CD4-positive, CD25-positive, alpha-beta regulatory T cell (primary cell): Measurements from ENCODE around the gene KMT2E. TPM values are rescaled to one million over a fixed set of nuclear protein-coding genes. Genes with fewer than 3 reads are reported as not detected.

Experiments used
- ATAC-seq, 2 donors: fragments of 150-1000 bp; cut with Tn5 transposase; one replicate each; pipeline ENCODE4 v1.10.0; 2021; ENCODE audit warnings: low read depth in 2 of 2, moderate number of reproducible peaks in 2 of 2, moderate library complexity in 1 of 2
- DNase-seq, 3 donors: peaks; one replicate each; pipeline versions ENCODE4 v3.0.0 to v3.0.0-alpha.2; 2012 to 2022; ENCODE audit warnings: mixed read lengths in 1 of 3
- H3K27ac ChIP-seq: one replicate; pipeline ENCODE4 v1.7.0; 2013; ENCODE audit warnings: mild to moderate bottlenecking, low read length; ENCODE audit not compliant: insufficient read depth, poor library complexity, severe bottlenecking
- H3K27me3 ChIP-seq: one replicate; pipeline ENCODE4 v1.7.0; 2013; ENCODE audit warnings: low read length; ENCODE audit not compliant: control insufficient read depth, insufficient read depth
- H3K36me3 ChIP-seq: one replicate; pipeline ENCODE4 v1.7.0; 2013; ENCODE audit warnings: mild to moderate bottlenecking, low read length, moderate library complexity; ENCODE audit not compliant: control insufficient read depth, insufficient read depth
- H3K4me1 ChIP-seq: 2 replicates; pipeline ENCODE4 v1.7.0; 2013; ENCODE audit warnings: mild to moderate bottlenecking, low read length; ENCODE audit not compliant: insufficient read depth, control insufficient read depth, poor library complexity, severe bottlenecking
- H3K4me3 ChIP-seq: one replicate; pipeline ENCODE4 v1.7.0; 2013; ENCODE audit warnings: low read depth, mild to moderate bottlenecking, low read length, moderate library complexity
- H3K9me3 ChIP-seq, 2 experiments: 1 replicate in 1 of 2; 2 replicates in 1 of 2; pipeline ENCODE4 v1.7.0; 2013; ENCODE audit warnings: low read length in 2 of 2, mild to moderate bottlenecking in 1 of 2, moderate library complexity in 1 of 2; ENCODE audit not compliant: control insufficient read depth in 2 of 2
- H3K27ac Mint-ChIP-seq, 3 donors: one replicate each; pipeline ENCODE4 v1.8.0; 2020 to 2022; ENCODE audit warnings: mild to moderate bottlenecking in 3 of 3, mixed read lengths in 3 of 3, moderate library complexity in 2 of 3
- H3K27me3 Mint-ChIP-seq: one replicate; pipeline ENCODE4 v1.8.0; 2022; ENCODE audit warnings: mild to moderate bottlenecking, mixed read lengths
- H3K36me3 Mint-ChIP-seq: one replicate; pipeline ENCODE4 v1.8.0; 2020; ENCODE audit warnings: mixed read lengths
- H3K4me1 Mint-ChIP-seq, 4 donors: one replicate each; pipeline ENCODE4 v1.8.0; 2020 to 2022; ENCODE audit warnings: mixed read lengths in 4 of 4, mild to moderate bottlenecking in 1 of 4
- H3K4me3 Mint-ChIP-seq, 4 donors: one replicate each; pipeline ENCODE4 v1.8.0; 2020 to 2022; ENCODE audit warnings: mild to moderate bottlenecking in 4 of 4, mixed read lengths in 4 of 4, moderate library complexity in 3 of 4
- H3K9me3 Mint-ChIP-seq, 7 donors: one replicate each; pipeline ENCODE4 v1.8.0; 2020 to 2022; ENCODE audit warnings: mixed read lengths in 7 of 7, mild to moderate bottlenecking in 3 of 7, moderate library complexity in 2 of 7
- polyA plus RNA-seq, 4 donors: library from polyadenylated mRNA; unstranded; fragments of 300-500 nt; fragmentation: Illumina TruSeq; gene quantifications; one replicate each; pipeline ENCODE4 v1.2.3, GENCODE V29; 2021
- total RNA-seq: library from RNA; stranded (reverse); gene quantifications from one replicate; pipeline ENCODE4 v1.2.3, GENCODE V29; 2022

Gene KMT2E
- total and polyA plus RNA-seq, 5 donors from 2014 or later, result 146 to 360 (median 186) TPM

GRCh38 chr7:105133986-105134655 is 120.1 kb downstream of the KMT2E start:
- H3K4me1 Mint-ChIP-seq, result peaks cover 26 to 49% (median 27%) of the 10 kb centered on the region in 4 donors
- no peak for DNase-seq
- no peak overlapping the region for H3K4me3 Mint-ChIP-seq
- Histone ChIP-seq H3K4me1 (peaks cover 11% of the 10 kb centered on the region), H3K36me3 (peaks cover 70% of the 10 kb centered on the region), H3K27ac (no peak overlapping the region), H3K4me3 (no peak overlapping the region), H3K9me3 (no peaks in the 10 kb centered on the region), H3K27me3 (no peaks in the 10 kb centered on the region)
- H3K36me3 Mint-ChIP-seq, result peaks cover 37% of the 10 kb centered on the region
- H3K27me3 Mint-ChIP-seq, result no peaks in the 10 kb centered on the region
- ATAC-seq, result no peak
- no peaks in the 10 kb centered on the region for H3K9me3 Mint-ChIP-seq
- peak overlapping the region in 2 of 3 donors; percentile 44 to 62 for H3K27ac Mint-ChIP-seq

GRCh38 chr7:105136221-105136620 is 122.2 kb downstream of the KMT2E start:
- no peak overlapping the region for H3K27ac Mint-ChIP-seq
- Histone ChIP-seq H3K4me1 (peaks cover 8% of the 10 kb centered on the region), H3K27me3 (no peaks in the 10 kb centered on the region), H3K4me3 (no peak overlapping the region), H3K36me3 (peaks cover 71% of the 10 kb centered on the region), H3K9me3 (no peaks in the 10 kb centered on the region), H3K27ac (no peak overlapping the region)
- peaks cover 42% of the 10 kb centered on the region for H3K36me3 Mint-ChIP-seq
- DNase-seq, result no peak
- H3K4me1 Mint-ChIP-seq, result peaks cover 19 to 45% (median 27%) of the 10 kb centered on the region in 4 donors
- no peaks in the 10 kb centered on the region for H3K27me3 Mint-ChIP-seq
- no peak for ATAC-seq
- no peaks in the 10 kb centered on the region for H3K9me3 Mint-ChIP-seq
- no peak overlapping the region for H3K4me3 Mint-ChIP-seq

DNA sequence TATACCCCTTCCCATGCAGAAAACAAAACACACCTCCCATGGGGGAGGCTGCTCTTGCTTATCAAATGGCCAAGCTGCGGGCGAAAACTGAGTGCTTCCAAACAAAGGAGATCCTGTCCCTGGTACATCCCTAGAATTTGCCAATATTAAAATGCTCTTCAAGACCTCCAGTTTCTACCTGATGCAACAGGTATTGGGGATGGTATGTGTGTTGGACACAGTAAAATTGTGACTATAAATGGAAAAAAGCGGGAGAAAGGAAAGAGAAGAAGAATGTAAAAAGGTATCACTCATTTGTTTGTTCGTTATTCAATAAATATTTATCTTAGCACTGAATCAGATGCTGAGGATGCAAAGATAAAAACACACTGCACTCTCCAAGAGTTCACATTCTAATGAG is 123.9 kb downstream of the KMT2E start:
- Histone ChIP-seq H3K27me3 (no peaks in the 10 kb centered on the region), H3K27ac (no peak overlapping the region), H3K9me3 (no peaks in the 10 kb centered on the region), H3K4me3 (no peak overlapping the region), H3K36me3 (peaks cover 74% of the 10 kb centered on the region), H3K4me1 (no peaks in the 10 kb centered on the region)
- Mint-ChIP-seq H3K4me1 (peaks cover 11 to 36% (median 27%) of the 10 kb centered on the region in 4 donors), H3K4me3 (no peak overlapping the region), H3K9me3 (no peaks in the 10 kb centered on the region), H3K27me3 (no peaks in the 10 kb centered on the region), H3K27ac (peak overlapping the region; percentile 0 to 53 (median 27)), H3K36me3 (peaks cover 54% of the 10 kb centered on the region)
- DNase-seq, result no peak
- ATAC-seq, result no peak

DNA sequence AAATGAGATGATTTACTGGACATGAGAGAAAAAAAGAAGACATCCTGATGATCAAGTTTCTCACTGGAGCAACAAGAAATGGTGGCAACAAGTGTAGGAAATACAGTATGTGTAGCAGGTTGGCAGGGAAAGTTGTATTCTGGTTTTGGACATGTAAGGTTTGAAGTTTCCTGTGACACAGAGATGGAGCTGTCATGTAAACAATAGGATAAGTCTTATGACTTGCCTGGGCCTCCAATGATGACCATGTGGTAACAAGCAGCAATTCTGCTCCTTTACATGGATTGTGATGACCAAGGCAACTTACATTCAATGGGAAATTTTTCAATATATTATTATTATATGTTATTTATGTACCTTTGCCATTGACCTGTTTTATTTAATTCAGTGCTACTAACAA is 125.4 kb downstream of the KMT2E start:
- Mint-ChIP-seq H3K4me3 (no peak overlapping the region), H3K27me3 (no peaks in the 10 kb centered on the region), H3K4me1 (peaks cover 7 to 33% (median 24%) of the 10 kb centered on the region in 4 donors), H3K27ac (peak overlapping the region in 2 of 3 donors; percentile 23 to 52), H3K9me3 (no peaks in the 10 kb centered on the region), H3K36me3 (peaks cover 51% of the 10 kb centered on the region)
- Histone ChIP-seq H3K36me3 (peaks cover 78% of the 10 kb centered on the region), H3K4me3 (no peak overlapping the region), H3K27me3 (no peaks in the 10 kb centered on the region), H3K9me3 (no peaks in the 10 kb centered on the region), H3K27ac (no peak overlapping the region), H3K4me1 (no peaks in the 10 kb centered on the region)
- DNase-seq, result no peak
- no peak for ATAC-seq

DNA sequence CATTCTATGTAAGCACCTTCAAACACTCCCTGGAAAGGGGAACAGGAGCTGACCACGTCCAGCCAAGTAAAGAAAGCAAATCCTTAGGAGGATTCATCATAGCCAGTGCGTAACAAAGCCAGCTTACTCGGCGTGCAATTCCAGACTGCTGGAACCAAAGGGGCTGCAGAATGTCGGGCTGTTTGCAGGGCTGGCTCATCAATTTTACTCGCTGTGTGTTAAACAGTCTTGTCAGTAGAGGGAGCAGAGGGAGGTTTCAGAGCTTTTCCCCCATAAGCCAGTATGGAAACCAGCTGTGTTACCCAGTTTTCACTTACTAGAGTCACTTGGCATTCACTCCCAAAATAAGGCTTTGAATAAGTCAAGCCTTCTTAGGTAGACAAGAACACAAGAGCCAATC is 127.1 kb downstream of the KMT2E start:
- peaks cover 7 to 30% (median 21%) of the 10 kb centered on the region in 4 donors for H3K4me1 Mint-ChIP-seq

DNA sequence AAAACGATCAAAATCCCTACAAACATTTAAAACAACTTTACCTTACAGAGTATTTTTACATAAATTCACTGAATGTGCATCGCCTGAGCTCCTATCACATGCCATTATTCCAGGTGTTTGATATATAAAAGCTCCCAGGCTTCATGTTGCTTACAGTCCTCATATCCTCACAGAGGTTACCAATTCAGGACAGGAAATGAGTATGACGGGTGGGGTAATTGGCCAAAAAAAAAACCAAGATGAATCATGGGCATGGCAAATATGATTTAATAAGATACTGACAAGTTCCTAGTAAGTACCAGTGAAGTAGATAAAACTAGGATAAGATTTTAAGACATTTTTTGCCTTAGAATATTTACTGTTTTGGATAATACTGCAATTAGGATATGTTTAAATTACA is 135.8 kb downstream of the KMT2E start:
- Histone ChIP-seq H3K9me3 (no peaks in the 10 kb centered on the region), H3K27ac (no peak overlapping the region), H3K4me3 (no peak overlapping the region), H3K27me3 (no peaks in the 10 kb centered on the region), H3K4me1 (no peaks in the 10 kb centered on the region), H3K36me3 (peaks cover 18% of the 10 kb centered on the region)
- Mint-ChIP-seq H3K9me3 (no peaks in the 10 kb centered on the region), H3K27me3 (no peaks in the 10 kb centered on the region), H3K4me1 (peaks cover 10 to 27% (median 21%) of the 10 kb centered on the region in 4 donors), H3K27ac (peak overlapping the region in 2 of 3 donors; percentile 4 to 17), H3K36me3 (peaks cover 24% of the 10 kb centered on the region), H3K4me3 (no peak overlapping the region)
- DNase-seq (no peak), ATAC-seq (no peak)

More for the DNA sequence above, 127.1 kb downstream of the KMT2E start:
- no peaks in the 10 kb centered on the region for H3K27me3 Mint-ChIP-seq
- H3K36me3 ChIP-seq, result peaks cover 84% of the 10 kb centered on the region
- DNase-seq (peak in 1 of 3 donors; percentile 34), ATAC-seq (no peak)
- H3K27ac ChIP-seq, result no peak overlapping the region
- no peaks in the 10 kb centered on the region for H3K27me3 ChIP-seq
- H3K4me1 ChIP-seq, result no peaks in the 10 kb centered on the region
- peak overlapping the region in 1 of 3 donors; percentile 11 for H3K27ac Mint-ChIP-seq
- H3K36me3 Mint-ChIP-seq, result peaks cover 54% of the 10 kb centered on the region
- no peaks in the 10 kb centered on the region for H3K9me3 ChIP-seq
- no peaks in the 10 kb centered on the region for H3K9me3 Mint-ChIP-seq
- H3K4me3 ChIP-seq, result no peak overlapping the region
- no peak overlapping the region for H3K4me3 Mint-ChIP-seq

DNA sequence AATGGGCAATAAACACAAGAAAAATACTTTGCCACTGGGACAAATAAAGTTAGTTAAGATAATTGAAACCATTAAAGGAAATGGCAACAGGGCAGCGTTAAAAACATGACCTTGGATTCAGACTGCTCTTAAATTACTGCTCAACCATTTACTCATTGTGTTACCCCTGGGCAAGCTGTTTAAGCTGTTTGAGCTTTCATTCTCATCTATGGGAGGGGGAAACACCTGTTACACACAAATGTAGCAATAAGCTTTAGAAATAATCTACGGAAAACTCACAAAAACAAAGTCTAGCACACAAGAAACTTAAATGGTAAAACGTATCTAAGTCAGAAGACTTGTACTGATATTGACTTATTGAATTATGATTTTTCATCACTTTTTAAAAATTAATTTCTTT is 137.1 kb downstream of the KMT2E start:
- H3K4me1 ChIP-seq, result no peaks in the 10 kb centered on the region
- Mint-ChIP-seq H3K9me3 (no peaks in the 10 kb centered on the region), H3K4me1 (peaks cover 10 to 28% (median 21%) of the 10 kb centered on the region in 4 donors), H3K27me3 (no peaks in the 10 kb centered on the region), H3K4me3 (no peak overlapping the region), H3K36me3 (peaks cover 24% of the 10 kb centered on the region), H3K27ac (no peak overlapping the region)
- H3K27ac ChIP-seq, result no peak overlapping the region
- H3K36me3 ChIP-seq, result peaks cover 15% of the 10 kb centered on the region
- no peaks in the 10 kb centered on the region for H3K9me3 ChIP-seq
- H3K27me3 ChIP-seq, result no peaks in the 10 kb centered on the region
- no peak overlapping the region for H3K4me3 ChIP-seq
- ATAC-seq (no peak), DNase-seq (no peak)

- Histone ChIP-seq H3K9me3 (no peaks in the 10 kb centered on the region), H3K36me3 (peaks cover 20% of the 10 kb centered on the region), H3K27ac (no peak overlapping the region), H3K27me3 (no peaks in the 10 kb centered on the region), H3K4me3 (no peak overlapping the region), H3K4me1 (no peaks in the 10 kb centered on the region)
- DNase-seq (no peak), ATAC-seq (no peak)
- H3K36me3 Mint-ChIP-seq, result peaks cover 30% of the 10 kb centered on the region
- peak overlapping the region in 1 of 4 donors; percentile 32 for H3K4me3 Mint-ChIP-seq
- no peaks in the 10 kb centered on the region for H3K27me3 Mint-ChIP-seq
- H3K9me3 Mint-ChIP-seq, result no peaks in the 10 kb centered on the region
- peaks cover 12 to 34% (median 23%) of the 10 kb centered on the region in 4 donors for H3K4me1 Mint-ChIP-seq
- H3K27ac Mint-ChIP-seq, result peak overlapping the region in 2 of 3 donors; percentile 66 to 67
Observed at GRCh38 chr7:105153531-105153930, 139.5 kb downstream of the KMT2E start.
